Ishikawa (cell line): ENCODE measurements around the gene CTSK.

Source experiments
- CEBPB ChIP-seq: IDR thresholded peaks from 2 replicates; pipeline ENCODE4 v1.6.1; 2012
- CREB1 ChIP-seq: IDR thresholded peaks from 2 replicates; pipeline ENCODE4 v1.6.1; 2012; ENCODE audit warnings: low read depth
- EGR1 ChIP-seq: IDR thresholded peaks from 2 replicates; pipeline ENCODE4 v1.6.1; 2012
- EP300 ChIP-seq: IDR thresholded peaks from 2 replicates; pipeline ENCODE4 v1.6.1; 2012; ENCODE audit warnings: borderline replicate concordance
- FOXM1 ChIP-seq: IDR thresholded peaks from 2 replicates; pipeline ENCODE4 v1.6.1; 2012; ENCODE audit warnings: low read depth, borderline replicate concordance
- NFIC ChIP-seq: IDR thresholded peaks from 2 replicates; pipeline ENCODE4 v1.6.1; 2012
- RAD21 ChIP-seq: IDR thresholded peaks from 2 replicates; pipeline ENCODE4 v1.6.1; 2012; ENCODE audit warnings: low read depth
- TAF1 ChIP-seq: IDR thresholded peaks from 2 replicates; pipeline ENCODE4 v1.6.1; 2012; ENCODE audit warnings: low read depth, mild to moderate bottlenecking
- TCF12 ChIP-seq: IDR thresholded peaks from 2 replicates; pipeline ENCODE4 v1.6.1; 2012; ENCODE audit warnings: low read depth
- TEAD4 ChIP-seq: IDR thresholded peaks from 2 replicates; pipeline ENCODE4 v1.6.1; 2012
- YY1 ChIP-seq: IDR thresholded peaks from 2 replicates; pipeline ENCODE4 v1.6.1; 2012; ENCODE audit warnings: low read depth
- ZBTB7A ChIP-seq: IDR thresholded peaks from 2 replicates; pipeline ENCODE4 v1.6.1; 2012; ENCODE audit warnings: low read depth
- TF ChIP-seq, protein P1 (sequence below): IDR thresholded peaks from 2 replicates; pipeline ENCODE4 v1.6.1; 2012
- TF ChIP-seq, protein P2 (sequence below): IDR thresholded peaks from 2 replicates; pipeline ENCODE4 v1.6.1; 2012
- TF ChIP-seq, protein P3 (sequence below): IDR thresholded peaks from 2 replicates; pipeline ENCODE4 v1.6.1; 2012; ENCODE audit warnings: low read depth, mild to moderate bottlenecking

Gene CTSK

DNA sequence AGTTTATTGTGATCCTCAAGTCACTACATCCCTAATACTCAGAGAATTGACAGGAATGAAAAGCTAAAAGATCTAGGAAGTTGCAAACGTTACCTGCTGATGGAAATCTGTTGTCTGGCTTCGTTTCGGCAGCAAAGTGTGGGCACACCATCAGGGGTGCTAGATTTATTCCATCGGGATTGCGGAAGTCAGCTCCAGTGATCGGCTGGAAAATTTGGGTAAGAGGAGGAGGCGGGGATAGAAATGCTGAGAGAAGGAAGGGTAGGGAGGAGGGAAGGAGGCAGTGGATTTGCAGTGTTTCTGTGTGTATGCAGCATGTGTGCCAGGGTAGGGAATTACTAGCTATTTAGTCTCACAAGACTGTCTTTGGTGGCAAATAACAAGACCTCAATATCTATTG lies at the start of gene CTSK:
TSS of gene CTSK (minus strand) at position 140 of the 400 bp plus-strand sequence. CDS start 1,455 bp downstream, outside the sequence.
- TF ChIP-seq YY1: no peak
- TF ChIP-seq, protein P1, sequence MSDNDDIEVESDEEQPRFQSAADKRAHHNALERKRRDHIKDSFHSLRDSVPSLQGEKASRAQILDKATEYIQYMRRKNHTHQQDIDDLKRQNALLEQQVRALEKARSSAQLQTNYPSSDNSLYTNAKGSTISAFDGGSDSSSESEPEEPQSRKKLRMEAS: no peak
- TF ChIP-seq TEAD4: no peak
- TF ChIP-seq RAD21: no peak
- TF ChIP-seq, protein P2, sequence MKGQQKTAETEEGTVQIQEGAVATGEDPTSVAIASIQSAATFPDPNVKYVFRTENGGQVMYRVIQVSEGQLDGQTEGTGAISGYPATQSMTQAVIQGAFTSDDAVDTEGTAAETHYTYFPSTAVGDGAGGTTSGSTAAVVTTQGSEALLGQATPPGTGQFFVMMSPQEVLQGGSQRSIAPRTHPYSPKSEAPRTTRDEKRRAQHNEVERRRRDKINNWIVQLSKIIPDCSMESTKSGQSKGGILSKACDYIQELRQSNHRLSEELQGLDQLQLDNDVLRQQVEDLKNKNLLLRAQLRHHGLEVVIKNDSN: no peak

DNA sequence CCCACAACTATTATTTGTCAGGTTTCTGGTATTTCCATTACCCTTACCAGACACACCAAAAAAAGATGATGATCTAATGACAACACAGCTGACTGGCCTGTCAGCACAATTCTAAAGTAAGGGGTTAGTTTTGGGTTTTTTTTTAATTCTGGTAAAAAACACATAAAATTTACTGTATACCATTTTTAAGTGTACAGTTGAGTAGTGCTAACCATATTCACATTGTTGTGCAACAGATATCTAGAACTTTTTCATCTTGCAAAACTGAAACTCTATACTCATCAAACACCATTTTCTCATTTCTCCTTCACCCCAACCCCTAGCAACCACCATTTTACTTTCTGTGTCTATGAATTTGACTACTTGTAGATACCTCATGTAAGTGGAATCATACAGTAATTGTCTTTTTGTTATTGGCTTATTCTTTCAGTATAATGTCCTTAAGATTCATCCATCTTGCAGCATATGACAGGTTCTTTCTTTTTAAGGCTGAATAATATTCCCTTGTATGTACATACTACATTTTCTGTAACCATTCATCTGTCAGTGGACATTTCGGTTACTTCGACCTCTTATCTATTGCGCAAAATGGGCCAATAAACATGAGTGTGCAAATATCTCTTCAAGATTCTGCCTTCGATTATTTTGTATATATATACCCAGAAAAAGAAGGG lies 38.5 kb upstream of the CTSK start:
- TF ChIP-seq, protein P2: no peak
- TF ChIP-seq TAF1 (no peak), CREB1 (no peak), RAD21 (no peak), CEBPB (no peak)

DNA sequence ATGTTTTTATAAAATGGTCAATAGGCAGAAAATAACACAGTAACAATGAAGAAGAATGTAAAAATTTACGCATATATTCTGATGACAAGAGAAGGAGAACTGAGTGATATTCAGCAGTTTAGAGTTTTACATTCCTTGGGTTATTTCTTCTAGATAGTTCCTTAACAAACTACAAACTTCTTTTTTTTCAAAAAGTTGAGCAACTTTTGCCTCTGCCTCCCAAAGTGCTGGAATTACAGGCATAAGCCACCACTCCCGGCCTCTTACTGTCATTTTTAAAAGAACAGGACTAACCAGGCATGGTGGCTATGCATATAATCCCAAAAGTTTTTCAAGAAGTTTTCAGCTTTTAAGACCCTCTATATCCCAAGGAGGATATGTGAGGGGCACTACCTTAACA lies 35.4 kb upstream of the CTSK start:
- no peak for TF ChIP-seq TCF12
- no peak for TF ChIP-seq TAF1
- TF ChIP-seq ZBTB7A: no peak
- no peak for TF ChIP-seq FOXM1
- TF ChIP-seq RAD21: no peak
- no peak for TF ChIP-seq CREB1
- TF ChIP-seq, protein P3, sequence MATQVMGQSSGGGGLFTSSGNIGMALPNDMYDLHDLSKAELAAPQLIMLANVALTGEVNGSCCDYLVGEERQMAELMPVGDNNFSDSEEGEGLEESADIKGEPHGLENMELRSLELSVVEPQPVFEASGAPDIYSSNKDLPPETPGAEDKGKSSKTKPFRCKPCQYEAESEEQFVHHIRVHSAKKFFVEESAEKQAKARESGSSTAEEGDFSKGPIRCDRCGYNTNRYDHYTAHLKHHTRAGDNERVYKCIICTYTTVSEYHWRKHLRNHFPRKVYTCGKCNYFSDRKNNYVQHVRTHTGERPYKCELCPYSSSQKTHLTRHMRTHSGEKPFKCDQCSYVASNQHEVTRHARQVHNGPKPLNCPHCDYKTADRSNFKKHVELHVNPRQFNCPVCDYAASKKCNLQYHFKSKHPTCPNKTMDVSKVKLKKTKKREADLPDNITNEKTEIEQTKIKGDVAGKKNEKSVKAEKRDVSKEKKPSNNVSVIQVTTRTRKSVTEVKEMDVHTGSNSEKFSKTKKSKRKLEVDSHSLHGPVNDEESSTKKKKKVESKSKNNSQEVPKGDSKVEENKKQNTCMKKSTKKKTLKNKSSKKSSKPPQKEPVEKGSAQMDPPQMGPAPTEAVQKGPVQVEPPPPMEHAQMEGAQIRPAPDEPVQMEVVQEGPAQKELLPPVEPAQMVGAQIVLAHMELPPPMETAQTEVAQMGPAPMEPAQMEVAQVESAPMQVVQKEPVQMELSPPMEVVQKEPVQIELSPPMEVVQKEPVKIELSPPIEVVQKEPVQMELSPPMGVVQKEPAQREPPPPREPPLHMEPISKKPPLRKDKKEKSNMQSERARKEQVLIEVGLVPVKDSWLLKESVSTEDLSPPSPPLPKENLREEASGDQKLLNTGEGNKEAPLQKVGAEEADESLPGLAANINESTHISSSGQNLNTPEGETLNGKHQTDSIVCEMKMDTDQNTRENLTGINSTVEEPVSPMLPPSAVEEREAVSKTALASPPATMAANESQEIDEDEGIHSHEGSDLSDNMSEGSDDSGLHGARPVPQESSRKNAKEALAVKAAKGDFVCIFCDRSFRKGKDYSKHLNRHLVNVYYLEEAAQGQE: no peak

DNA sequence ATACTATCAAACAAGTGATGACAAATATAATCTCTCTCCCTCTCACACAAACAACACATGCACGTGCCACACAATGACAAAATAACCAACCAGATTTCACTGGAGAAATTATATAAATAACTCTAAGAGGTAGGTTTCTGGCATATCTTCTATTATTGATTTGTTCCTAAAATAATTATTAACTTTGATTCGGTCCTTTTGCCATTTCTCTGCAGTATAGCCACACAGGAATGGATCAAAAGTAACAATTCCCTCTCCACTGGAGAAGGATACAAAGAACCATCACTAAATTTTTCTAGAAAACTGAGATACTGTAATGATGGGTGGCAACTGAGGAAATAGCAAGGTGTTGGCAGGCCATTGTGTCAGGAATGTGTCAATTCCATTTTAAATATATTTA lies 34.9 kb upstream of the CTSK start:
- TF ChIP-seq CEBPB (no peak), TEAD4 (no peak), YY1 (no peak), TAF1 (no peak), FOXM1 (no peak)

DNA sequence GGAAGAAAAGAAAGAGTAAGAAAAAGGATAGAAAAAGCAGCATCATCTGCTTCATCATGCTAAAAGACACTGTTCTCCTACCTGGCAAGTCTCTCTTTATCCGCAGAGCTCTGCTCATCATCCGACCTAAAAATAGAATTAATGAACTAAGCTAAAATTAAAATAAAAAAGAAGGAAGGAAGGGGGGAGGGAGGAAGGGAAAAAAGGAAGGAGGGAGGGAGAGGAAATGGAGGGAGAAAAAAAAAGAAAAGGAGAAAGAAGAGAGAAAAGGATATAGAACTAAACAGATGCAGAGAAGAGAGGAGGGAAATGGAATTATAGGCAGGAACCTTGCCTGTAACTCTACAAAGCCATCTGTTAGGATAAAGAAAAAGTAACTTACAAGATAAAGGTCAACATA lies 34.3 kb upstream of the CTSK start:
- TF ChIP-seq CEBPB (no peak), TEAD4 (no peak), NFIC (no peak), FOXM1 (no peak), ZBTB7A (no peak), YY1 (no peak), EP300 (no peak), RAD21 (no peak), CREB1 (no peak), EGR1 (no peak), TCF12 (no peak), TAF1 (no peak)
- TF ChIP-seq, protein P3: no peak
- TF ChIP-seq, protein P2: no peak
- TF ChIP-seq, protein P1: no peak

DNA sequence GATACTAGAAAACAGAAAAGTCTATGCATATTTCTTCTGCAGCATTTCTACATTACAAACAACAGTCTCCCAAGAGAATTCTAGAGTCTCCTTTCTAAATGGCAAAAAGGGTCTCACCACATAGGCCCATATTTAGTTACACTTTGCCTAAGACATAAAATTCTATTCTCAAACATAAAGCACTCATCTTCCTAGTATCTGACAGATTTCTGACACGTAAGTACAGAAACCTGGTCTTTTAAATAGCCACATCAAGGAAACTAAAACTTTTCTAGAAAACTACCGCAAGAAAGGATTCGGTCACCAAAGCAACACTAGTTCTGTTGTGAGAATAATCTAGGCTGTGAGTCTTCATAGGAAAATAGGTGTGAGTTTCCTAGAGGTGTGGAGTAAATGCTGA lies 33.6 kb upstream of the CTSK start:
- TF ChIP-seq, protein P3: no peak
- TF ChIP-seq YY1 (no peak), ZBTB7A (no peak), FOXM1 (no peak), TAF1 (no peak), CREB1 (no peak), NFIC (no peak), EP300 (no peak), EGR1 (no peak), RAD21 (no peak), TEAD4 (no peak)
- TF ChIP-seq, protein P1: no peak
- TF ChIP-seq, protein P2: no peak
